ENCODE measurements around the gene EIF2B1.
A peak's percentile ranks its signal among the peaks of the same experiment; 100 is the strongest.

Gene EIF2B1

GRCh38 chr12:123633379-123634141 lies at the start of gene EIF2B1, which contains the start of gene GTF2H3:
Gene EIF2B1 (minus strand): TSS chr12:123633686. CDS start chr12:123633557, 129 bp downstream.
Gene GTF2H3 (plus strand): TSS chr12:123633829. CDS start chr12:123633860, 31 bp downstream.
- peak; percentile 50 for FAIRE-seq

DNA sequence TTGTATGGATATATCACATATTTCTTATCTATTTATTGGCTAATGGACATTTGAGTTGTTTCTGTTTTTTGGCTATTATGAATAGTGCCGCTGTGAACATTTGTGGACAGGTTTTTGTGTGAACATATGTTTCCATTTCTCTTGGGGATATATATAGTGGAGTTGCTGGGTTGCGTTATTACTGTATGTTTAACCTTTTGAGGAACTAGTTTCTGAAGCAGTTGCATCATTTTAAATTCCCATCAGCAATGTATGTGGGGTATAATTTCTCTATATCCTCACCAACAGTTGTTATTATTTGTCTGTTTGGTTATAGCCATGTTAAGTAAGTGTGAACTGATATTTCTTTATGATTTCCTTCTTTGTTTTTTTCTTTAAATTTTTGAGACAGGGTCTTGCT lies 48.1 kb upstream of the EIF2B1 start:
- FAIRE-seq = no peak

DNA sequence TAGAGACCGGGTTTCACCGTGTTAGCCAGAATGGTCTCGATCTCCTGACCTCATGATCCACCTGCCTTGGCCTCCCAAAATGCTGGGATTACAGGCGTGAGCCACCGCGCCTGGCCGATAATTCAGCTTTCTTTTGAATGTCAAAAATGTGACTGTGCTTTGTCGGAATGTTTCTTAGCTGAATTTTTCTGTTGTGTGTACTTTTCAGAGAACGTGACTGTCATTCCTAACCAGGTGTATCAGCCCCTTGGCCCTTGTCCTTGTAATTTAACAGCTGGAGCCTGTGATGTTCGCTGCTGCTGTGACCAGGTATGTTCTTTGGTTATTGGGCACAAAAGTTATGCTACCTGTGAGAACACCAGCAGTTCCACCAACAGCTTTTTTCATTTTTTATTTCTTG lies 45.5 kb upstream of the EIF2B1 start:
- no peak for FAIRE-seq

- FAIRE-seq = no peak
Observed at GRCh38 chr12:123676616-123677320, 43.3 kb upstream of the EIF2B1 start.

- no peak for FAIRE-seq
Observed at GRCh38 chr12:123675436-123675835, 42.0 kb upstream of the EIF2B1 start.

- no peak for FAIRE-seq
Observed at GRCh38 chr12:123671876-123672275, 38.4 kb upstream of the EIF2B1 start.

- FAIRE-seq = peak; percentile 65
Observed at GRCh38 chr12:123670882-123671728, 37.6 kb upstream of the EIF2B1 start, which contains the start of gene TCTN2. Gene TCTN2 (plus strand): TSS chr12:123671113. CDS start chr12:123671241, 128 bp downstream.

GRCh38 chr12:123667771-123668170 lies 34.3 kb upstream of the EIF2B1 start:
- no peak for FAIRE-seq

DNA sequence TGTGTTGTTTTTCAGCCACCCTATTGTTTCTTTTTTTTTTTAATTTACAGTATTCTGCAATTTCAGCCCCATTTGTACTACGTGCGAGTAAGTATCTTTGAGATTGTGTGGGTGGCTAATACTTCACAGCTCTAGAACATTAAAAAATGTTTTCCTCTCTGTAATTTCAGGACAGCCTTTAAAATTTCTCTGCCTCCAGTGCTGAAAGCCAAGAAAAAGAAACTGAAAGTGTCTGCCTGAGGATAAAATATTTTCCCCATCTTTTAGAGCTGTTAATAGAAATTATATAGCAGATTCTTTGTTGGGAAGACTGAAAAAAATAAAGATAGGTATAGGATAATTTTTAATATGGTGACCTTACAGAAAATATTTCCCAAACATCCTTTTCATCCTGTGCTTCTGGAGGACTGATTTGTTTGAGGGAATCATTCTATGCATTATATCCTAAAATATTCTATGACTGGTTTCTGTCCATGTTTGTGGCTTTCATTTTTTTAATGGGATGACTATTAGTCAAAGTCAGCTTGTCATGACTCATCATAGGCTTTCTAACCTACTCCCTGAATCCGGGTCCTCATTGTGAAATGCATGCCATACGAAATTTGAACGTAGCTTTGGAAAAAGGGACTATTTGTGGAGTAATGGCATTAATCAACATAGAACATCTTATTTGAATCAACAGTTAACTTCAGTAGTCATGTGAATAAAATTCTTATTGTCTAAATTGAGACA lies 26.7 kb upstream of the EIF2B1 start:
- FAIRE-seq = no peak

- no peak for FAIRE-seq
Observed at GRCh38 chr12:123657211-123657610, 23.7 kb upstream of the EIF2B1 start.

GRCh38 chr12:123656392-123656791 lies 22.9 kb upstream of the EIF2B1 start:
- FAIRE-seq = no peak

GRCh38 chr12:123655420-123655819 lies 21.9 kb upstream of the EIF2B1 start:
- FAIRE-seq = no peak

- no peak for FAIRE-seq
Observed at GRCh38 chr12:123654129-123654701, 20.7 kb upstream of the EIF2B1 start.

DNA sequence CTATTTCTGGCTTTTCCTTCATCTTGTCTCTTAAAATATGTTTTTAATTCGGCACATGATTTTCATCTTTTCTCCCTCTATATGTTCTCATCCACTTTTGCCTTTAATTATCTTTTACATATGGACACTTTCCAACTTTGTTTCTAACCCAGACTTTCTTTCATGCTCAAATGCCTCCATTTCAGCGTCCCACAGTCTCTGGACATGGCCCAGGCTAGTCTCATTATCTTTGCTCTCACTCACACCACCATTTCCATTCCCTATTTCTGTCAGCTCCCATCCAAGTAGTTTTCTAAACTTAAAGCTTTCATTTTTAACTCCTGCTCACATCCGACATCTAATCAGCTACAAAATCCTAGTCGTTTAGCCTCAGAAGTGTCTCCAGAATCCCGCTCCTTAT lies 14.9 kb upstream of the EIF2B1 start:
- no peak for FAIRE-seq

DNA sequence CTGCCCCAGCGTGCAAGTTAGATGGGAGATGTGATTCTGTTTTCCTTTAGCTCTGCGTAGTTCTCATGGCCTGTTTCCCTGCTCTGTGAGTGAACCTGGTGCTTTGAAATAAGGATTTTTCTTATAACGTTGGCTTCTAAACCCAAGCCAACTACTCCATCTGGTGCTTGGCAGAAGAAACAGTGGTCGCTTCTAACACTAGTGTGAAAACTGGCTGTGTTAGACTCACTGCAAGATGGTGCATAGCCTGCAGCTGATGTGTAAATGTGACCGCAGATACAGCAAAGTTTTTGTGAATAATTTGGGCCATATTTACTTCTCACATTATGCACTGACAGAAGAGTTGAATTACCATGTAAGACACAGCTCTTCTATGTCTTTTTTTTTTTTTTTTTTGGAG lies 12.4 kb upstream of the EIF2B1 start:
- FAIRE-seq = no peak

- no peak for FAIRE-seq
Observed at GRCh38 chr12:123645380-123645779, 11.9 kb upstream of the EIF2B1 start.

DNA sequence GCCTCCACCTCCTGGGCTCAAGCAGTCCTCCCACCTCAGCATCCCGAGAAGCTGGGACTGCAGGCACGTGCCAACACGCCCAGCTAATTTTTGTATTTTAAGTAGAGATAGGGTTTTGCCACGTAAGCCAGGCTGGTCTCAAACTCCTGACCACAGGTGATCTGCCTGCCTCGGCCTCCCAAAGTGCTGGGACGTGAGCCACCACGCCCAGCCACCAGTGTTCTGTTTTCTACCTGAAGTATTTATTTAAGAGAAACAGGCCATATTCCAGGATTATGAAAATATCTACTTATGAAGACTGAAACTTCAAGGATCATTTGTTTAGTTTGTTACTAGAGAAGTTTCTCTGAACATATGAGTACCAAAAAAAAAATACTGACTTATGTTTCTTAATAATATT lies 10.4 kb upstream of the EIF2B1 start:
- no peak for FAIRE-seq

DNA sequence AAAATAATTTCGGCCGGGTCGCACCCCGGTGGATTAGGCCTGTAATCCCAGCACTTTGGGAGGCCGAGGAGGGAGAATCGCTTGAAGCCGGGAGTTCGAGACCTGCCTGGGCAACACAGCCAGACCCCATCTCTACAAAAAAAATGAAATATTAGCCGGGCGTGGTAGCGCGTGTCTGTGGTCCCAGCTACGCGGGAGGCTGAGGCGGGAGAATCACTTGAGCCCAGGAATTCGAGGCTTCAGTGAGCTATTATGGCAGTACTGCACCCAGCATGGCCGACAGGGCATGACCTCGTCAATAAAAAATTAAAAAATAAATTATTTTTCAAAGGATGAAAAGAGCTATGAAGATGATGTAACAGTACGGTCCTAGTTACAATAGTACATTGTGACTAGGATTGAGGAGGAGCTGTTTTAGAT lies 666 bp upstream of the EIF2B1 start:
- no peak for FAIRE-seq

- FAIRE-seq = no peak
Observed at GRCh38 chr12:123621619-123622530, 11.6 kb downstream of the EIF2B1 start.

GRCh38 chr12:123621101-123621500 lies 12.4 kb downstream of the EIF2B1 start:
- FAIRE-seq = no peak

DNA sequence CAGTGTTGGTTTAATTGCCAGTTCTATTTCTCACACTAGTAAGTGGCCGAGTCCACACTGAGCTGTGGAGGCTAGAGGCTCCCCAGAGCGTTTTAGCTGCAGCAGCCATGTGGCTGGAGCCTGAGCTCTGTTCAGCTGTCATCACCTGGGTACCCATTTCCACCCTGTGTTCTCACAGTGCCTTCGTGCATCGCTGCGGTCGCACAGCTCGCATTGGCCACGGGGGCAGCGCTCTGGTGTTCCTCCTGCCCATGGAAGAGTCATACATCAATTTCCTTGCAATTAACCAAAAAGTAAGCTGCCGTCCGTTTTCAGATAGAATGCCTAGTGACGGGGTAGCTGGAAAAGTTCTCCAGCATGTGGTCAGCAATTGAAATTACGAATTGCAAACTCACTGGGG lies 15.9 kb downstream of the EIF2B1 start:
- FAIRE-seq = no peak
